Caco-2 (cell line): ENCODE data around the gene ENHO. TPM values are rescaled to one million over a fixed set of nuclear protein-coding genes. Genes with fewer than 3 reads are reported as not detected.

Experiments used
- BruUV-seq: library from RNA; stranded (reverse); fragments of 400-500 nt; replicated peaks from 2 replicates; lab custom pipeline; 2021; lab: Mats Ljungman, UMichigan
- CTCF ChIA-PET: fragments of 300-600 bp; sonication (Branson Sonifier 250); formaldehyde crosslinking; loops from one replicate; lab custom pipeline; 2022; ENCODE audit warnings: antibody characterized with exemption; lab: Charles Lee
- POLR2A ChIA-PET: fragments of 300-600 bp; sonication (Branson Sonifier 250); formaldehyde crosslinking; loops from one replicate; lab custom pipeline; 2022; ENCODE audit warnings: antibody characterized with exemption; lab: Charles Lee
- DNase-seq, 2 experiments: peaks; one replicate each; pipeline versions ENCODE4 v3.0.0 to v3.0.0-alpha.2; 2020 to 2022
- H3K27me3 ChIP-seq: replicated peaks from 2 replicates; pipeline ENCODE4 v1.6.0; 2011; ENCODE audit warnings: low read length; ENCODE audit not compliant: control insufficient read depth, insufficient read depth
- H3K36me3 ChIP-seq: 2 replicates; pipeline ENCODE4 v1.5.1; 2011; ENCODE audit warnings: low read length; ENCODE audit not compliant: control insufficient read depth, insufficient read depth
- H3K4me1 ChIP-seq: fragments of 250-450 bp; sonication (Bioruptor Pico); 2 replicates; pipeline ENCODE4 v1.5.1; 2020; ENCODE audit warnings: mild to moderate bottlenecking
- H3K4me3 ChIP-seq: 2 replicates; pipeline ENCODE4 v1.5.1; 2011; ENCODE audit warnings: low read depth, mild to moderate bottlenecking, control low read depth, low read length
- H3K9me3 ChIP-seq: fragments of 250-450 bp; sonication (Bioruptor Pico); 2 replicates; pipeline ENCODE4 v1.5.1; 2020; ENCODE audit warnings: mild to moderate bottlenecking, moderate library complexity
- H3K27ac Mint-ChIP-seq: one replicate; pipeline ENCODE4 v1.8.0; 2022; ENCODE audit warnings: mixed read lengths; ENCODE audit not compliant: unreplicated experiment
- H3K27me3 Mint-ChIP-seq: one replicate; pipeline ENCODE4 v1.8.0; 2022; ENCODE audit warnings: mixed read lengths; ENCODE audit not compliant: insufficient read depth, unreplicated experiment
- H3K36me3 Mint-ChIP-seq: one replicate; pipeline ENCODE4 v1.8.0; 2022; ENCODE audit warnings: mild to moderate bottlenecking, mixed read lengths; ENCODE audit not compliant: insufficient read depth, unreplicated experiment
- H3K4me1 Mint-ChIP-seq: one replicate; pipeline ENCODE4 v1.8.0; 2022; ENCODE audit warnings: low read depth, mixed read lengths; ENCODE audit not compliant: unreplicated experiment
- H3K4me3 Mint-ChIP-seq: one replicate; pipeline ENCODE4 v1.8.0; 2022; ENCODE audit warnings: mild to moderate bottlenecking, moderate library complexity, mixed read lengths; ENCODE audit not compliant: unreplicated experiment
- H3K9me3 Mint-ChIP-seq: one replicate; pipeline ENCODE4 v1.8.0; 2022; ENCODE audit warnings: mixed read lengths; ENCODE audit not compliant: unreplicated experiment
- intact Hi-C: fragments of 100-400 bp; cut with micrococcal nuclease; formaldehyde crosslinking; loops from one replicate; pipeline ENCODE4 v1.10.0; 2022; ENCODE audit not compliant: unreplicated experiment
- total RNA-seq: library from RNA; stranded (reverse); gene quantifications from 2 replicates; pipeline ENCODE4 v1.2.3, GENCODE V29; 2022
- TF ChIP-seq, protein P1 (sequence below), 2 experiments: fragments of 200-600 bp in 1 of 2; IDR thresholded peaks; 1 replicate in 1 of 2; 2 replicates in 1 of 2; pipeline versions ENCODE4 v1.5.1 to v1.8.0; 2011 to 2022; ENCODE audit warnings: antibody characterized with exemption in 1 of 2, control low read depth in 1 of 2, inconsistent platforms in 1 of 2, low read depth in 1 of 2, low read length in 1 of 2, mild to moderate bottlenecking in 1 of 2, moderate library complexity in 1 of 2; ENCODE audit not compliant: insufficient read depth in 1 of 2, severe bottlenecking in 1 of 2, unreplicated experiment in 1 of 2

Gene ENHO
- total RNA-seq, 1 experiment from 2014 or later = 2.1 TPM

DNA sequence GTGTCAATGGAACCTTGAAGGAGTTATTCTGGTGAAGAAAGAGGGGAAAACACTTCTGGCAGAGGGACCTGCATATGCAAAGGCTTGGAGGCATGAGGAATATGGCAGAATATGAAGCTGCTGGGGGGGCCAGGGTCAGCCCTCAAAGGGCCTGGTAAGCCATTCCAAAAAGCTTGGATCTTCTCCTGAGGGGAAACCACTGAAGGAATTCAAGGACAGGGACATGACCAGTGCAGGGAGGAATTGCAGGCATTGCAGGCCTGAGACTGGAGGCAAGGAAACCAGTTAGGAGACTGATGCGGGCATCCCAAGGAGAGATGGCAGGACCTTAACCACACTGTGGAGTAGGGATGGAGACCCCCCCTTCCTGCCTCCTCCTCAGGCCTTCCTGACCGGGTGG lies 21.4 kb downstream of the ENHO start:
- H3K4me3 ChIP-seq = no peak overlapping the region

DNA sequence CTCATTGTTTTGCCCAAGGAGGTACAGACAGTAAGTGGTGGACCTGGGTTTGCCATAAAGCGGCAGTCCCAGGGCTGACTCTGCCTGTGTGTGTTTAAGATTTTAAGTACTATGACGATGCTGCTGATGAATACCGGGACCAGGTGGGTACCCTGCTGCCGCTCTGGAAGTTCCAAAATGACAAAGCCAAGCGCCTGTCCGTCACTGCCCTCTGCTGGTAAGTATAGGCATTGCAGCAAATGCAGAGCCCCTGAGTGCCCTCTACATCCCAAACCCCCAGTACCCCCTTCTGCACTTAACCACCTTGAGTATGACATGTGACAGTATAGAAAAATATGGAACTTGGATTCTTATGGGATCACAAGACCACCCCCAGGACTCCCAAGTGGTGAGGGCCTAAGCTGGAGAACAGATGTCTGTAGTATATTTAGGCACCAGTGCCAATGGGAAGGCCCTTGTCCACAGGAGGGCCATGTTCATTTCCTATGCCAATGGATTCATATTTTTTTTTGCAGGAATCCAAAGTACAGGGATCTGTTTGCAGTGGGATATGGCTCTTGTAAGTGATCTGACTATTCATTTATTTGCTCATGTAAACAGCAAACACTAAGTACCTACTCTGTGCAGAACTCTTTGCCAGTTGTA lies 22.0 kb downstream of the ENHO start:
- no peaks in the 10 kb centered on the region for H3K4me1 ChIP-seq
- Mint-ChIP-seq H3K4me3 (no peak overlapping the region), H3K4me1 (no peaks in the 10 kb centered on the region), H3K36me3 (no peaks in the 10 kb centered on the region), H3K27me3 (peaks cover 17% of the 10 kb centered on the region), H3K27ac (no peak overlapping the region), H3K9me3 (no peaks in the 10 kb centered on the region)
- no TSS peak for BruUV-seq
- DNase-seq = peak; percentile 54 to 76
- no peaks in the 10 kb centered on the region for H3K36me3 ChIP-seq
- TF ChIP-seq, protein P1, sequence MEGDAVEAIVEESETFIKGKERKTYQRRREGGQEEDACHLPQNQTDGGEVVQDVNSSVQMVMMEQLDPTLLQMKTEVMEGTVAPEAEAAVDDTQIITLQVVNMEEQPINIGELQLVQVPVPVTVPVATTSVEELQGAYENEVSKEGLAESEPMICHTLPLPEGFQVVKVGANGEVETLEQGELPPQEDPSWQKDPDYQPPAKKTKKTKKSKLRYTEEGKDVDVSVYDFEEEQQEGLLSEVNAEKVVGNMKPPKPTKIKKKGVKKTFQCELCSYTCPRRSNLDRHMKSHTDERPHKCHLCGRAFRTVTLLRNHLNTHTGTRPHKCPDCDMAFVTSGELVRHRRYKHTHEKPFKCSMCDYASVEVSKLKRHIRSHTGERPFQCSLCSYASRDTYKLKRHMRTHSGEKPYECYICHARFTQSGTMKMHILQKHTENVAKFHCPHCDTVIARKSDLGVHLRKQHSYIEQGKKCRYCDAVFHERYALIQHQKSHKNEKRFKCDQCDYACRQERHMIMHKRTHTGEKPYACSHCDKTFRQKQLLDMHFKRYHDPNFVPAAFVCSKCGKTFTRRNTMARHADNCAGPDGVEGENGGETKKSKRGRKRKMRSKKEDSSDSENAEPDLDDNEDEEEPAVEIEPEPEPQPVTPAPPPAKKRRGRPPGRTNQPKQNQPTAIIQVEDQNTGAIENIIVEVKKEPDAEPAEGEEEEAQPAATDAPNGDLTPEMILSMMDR (IDR thresholded peaks at IDR 0.05; ENCODE audit: insufficient read depth in 1 of 2, low read depth in 1 of 2, low read length in 1 of 2, severe bottlenecking in 1 of 2, unreplicated experiment in 1 of 2) = peak; percentile 93 to 96
- ChIA-PET CTCF (interaction anchor here (0.9 to 2.9 kb wide), 4 partner anchors 62 to 97 kb away, joined by 3 to 16 read pairs (median 6); no protein-coding TSS in a partner anchor), POLR2A (no interaction called here)
- H3K4me3 ChIP-seq = no peak overlapping the region
- intact Hi-C loops = loop anchor here (1.0 to 5.0 kb wide), 5 partner anchors 47 to 168 kb away; no protein-coding TSS in a partner anchor
- no peaks in the 10 kb centered on the region for H3K9me3 ChIP-seq
- H3K27me3 ChIP-seq = no peaks in the 10 kb centered on the region

More for the DNA sequence above, 21.4 kb downstream of the ENHO start:
- DNase-seq = no peak
- ChIA-PET CTCF (interaction anchor here (0.7 to 2.9 kb wide), 4 partner anchors 42 to 101 kb away, joined by 3 to 16 read pairs (median 5); no protein-coding TSS in a partner anchor), POLR2A (no interaction called here)
- no peaks in the 10 kb centered on the region for H3K9me3 ChIP-seq
- intact Hi-C loops = loop anchor here (2.0 to 5.0 kb wide), 3 partner anchors 46 to 169 kb away; no protein-coding TSS in a partner anchor
- Mint-ChIP-seq H3K9me3 (no peaks in the 10 kb centered on the region), H3K27me3 (peaks cover 17% of the 10 kb centered on the region), H3K4me1 (no peaks in the 10 kb centered on the region), H3K4me3 (no peak overlapping the region), H3K27ac (no peak overlapping the region), H3K36me3 (no peaks in the 10 kb centered on the region)
- TF ChIP-seq, protein P1 (IDR thresholded peaks at IDR 0.05; ENCODE audit: insufficient read depth in 1 of 2, low read depth in 1 of 2, low read length in 1 of 2, severe bottlenecking in 1 of 2, unreplicated experiment in 1 of 2) = no peak
- H3K36me3 ChIP-seq = no peaks in the 10 kb centered on the region
- no peaks in the 10 kb centered on the region for H3K27me3 ChIP-seq
- BruUV-seq = no TSS peak
- H3K4me1 ChIP-seq = no peaks in the 10 kb centered on the region

DNA sequence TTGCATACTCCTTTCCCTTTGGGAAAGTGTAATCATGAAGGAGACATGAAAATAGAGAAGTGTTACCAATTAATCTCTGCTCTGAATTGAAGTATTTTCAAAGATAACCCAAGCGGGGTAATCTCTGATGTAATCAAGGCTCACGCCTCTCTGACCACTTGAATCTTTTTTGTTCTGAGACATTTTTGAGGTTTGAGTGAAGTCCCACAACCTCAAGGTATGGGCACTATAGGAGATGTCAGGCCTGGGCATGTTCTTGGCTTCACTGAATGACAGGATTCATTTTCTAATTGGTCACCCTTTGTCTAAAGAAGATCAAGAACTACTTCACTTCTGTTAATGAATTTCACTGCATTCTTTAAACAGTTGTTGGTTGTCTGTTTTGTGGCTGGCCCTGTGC lies 23.7 kb downstream of the ENHO start:
- Mint-ChIP-seq H3K4me1 (no peaks in the 10 kb centered on the region), H3K4me3 (no peak overlapping the region), H3K27me3 (peaks cover 7% of the 10 kb centered on the region), H3K27ac (no peak overlapping the region), H3K36me3 (no peaks in the 10 kb centered on the region), H3K9me3 (no peaks in the 10 kb centered on the region)
- TF ChIP-seq, protein P1 (IDR thresholded peaks at IDR 0.05; ENCODE audit: insufficient read depth in 1 of 2, low read depth in 1 of 2, low read length in 1 of 2, severe bottlenecking in 1 of 2, unreplicated experiment in 1 of 2) = no peak
- DNase-seq = no peak
- Histone ChIP-seq H3K4me3 (no peak overlapping the region), H3K27me3 (no peaks in the 10 kb centered on the region), H3K4me1 (no peaks in the 10 kb centered on the region), H3K36me3 (no peaks in the 10 kb centered on the region), H3K9me3 (no peaks in the 10 kb centered on the region)
- ChIA-PET CTCF (interaction anchor here (1.5 kb wide), 1 partner anchor 95 kb away, joined by 3 read pairs; no protein-coding TSS in a partner anchor), POLR2A (no interaction called here)
- intact Hi-C loops = no loop called here
- BruUV-seq = no TSS peak
